ENCODE data around the gene OR8H1. TPM values are rescaled to one million over a fixed set of nuclear protein-coding genes. Genes with fewer than 3 reads are reported as not detected.

Gene OR8H1
- not detected in 2 replicates for total RNA-seq (2021; fragmentation: NEBNext Ultra II Directional; extraction: Animal tissue kit (Norgen Biotek cat#: 25700))
- polyA plus RNA-seq (2011; rRNA removed), result not detected in 2 replicates
- polyA plus RNA-seq (2011; cell fraction: cytosol; rRNA removed), result not detected
- not detected for polyA plus RNA-seq (2011; cell fraction: nucleus; rRNA removed)
- polyA plus RNA-seq (2012, experiment 1 of 2), result not detected in 4 replicates
- polyA plus RNA-seq (2012, experiment 2 of 2), result not detected
- not detected for polyA plus RNA-seq (2013, experiment 1 of 2)
- polyA plus RNA-seq (2013, experiment 2 of 2), result not detected
- not detected in 2 replicates for polyA minus RNA-seq (2011; rRNA and poly(A)+ RNA removed)
- not detected for polyA minus RNA-seq (2011; cell fraction: cytosol; rRNA and poly(A)+ RNA removed)
- polyA minus RNA-seq (2011; cell fraction: nucleus; rRNA and poly(A)+ RNA removed), result not detected
- long read RNA-seq, experiment 1, result 0 reads
- long read RNA-seq, experiment 2, result 0 reads

GRCh38 chr11:56292154-56292553 lies at the start of gene OR8H1:
TSS of gene OR8H1 (minus strand) at chr11:56292254. CDS start at chr11:56291062, 1,192 bp downstream.
- no peak within 1 kb of the TSS for H3K23ac ChIP-seq (ENCODE audit: insufficient read length)
- H3K79me1 ChIP-seq (ENCODE audit: low read depth, low read length), result no peaks in the 10 kb centered on the region
- FAIRE-seq, result no peak
- peaks cover 0 to 5% (median 0%) of the 10 kb centered on the region in 4 experiments; a peak in 2 of 7 replicates for H3K4me1 ChIP-seq (replicated peaks in 1 of 4; ENCODE audit: control insufficient read depth in 3 of 4, insufficient read depth in 4 of 4, low read length in 3 of 4)
- WGBS, 2 experiments (ENCODE audit: extremely low coverage in 1 of 2, insufficient coverage in 1 of 2, insufficient read length in 1 of 2, insufficient replicate concordance in 2 of 2, low coverage in 1 of 2, low lambda C conversion rate in 2 of 2, missing lambda C conversion rate in 1 of 2), result 96% methylated on average over 2 of the region's 2 CpGs; no CpG with 5 or more reads in 1 of the 2 experiments
- no peaks in the 10 kb centered on the region for H3K79me2 ChIP-seq (ENCODE audit: control insufficient read depth in 1 of 2, insufficient read depth in 2 of 2, low read length in 2 of 2)
- H3K27me3 ChIP-seq (replicated peaks in 1 of 4; ENCODE audit: control insufficient read depth in 3 of 4, extremely low read depth in 1 of 4, insufficient read depth in 3 of 4, low read length in 3 of 4), result no peaks in the 10 kb centered on the region
- no peaks in the 10 kb centered on the region for H3K36me3 ChIP-seq (ENCODE audit: control insufficient read depth in 2 of 4, insufficient read depth in 4 of 4, low read length in 3 of 4)
- no peak within 1 kb of the TSS for H2BK120ac ChIP-seq (replicated peaks; ENCODE audit: low read depth, low read length)
- H2BK12ac ChIP-seq (ENCODE audit: low read depth, low read length), result no peak within 1 kb of the TSS
- no peak within 1 kb of the TSS for H2AFZ ChIP-seq (ENCODE audit: low read length)
- H3K9me3 ChIP-seq (ENCODE audit: insufficient read depth in 2 of 2, low read depth in 1 of 2, low read length in 1 of 2), result no peaks in the 10 kb centered on the region
- H3K4ac ChIP-seq (replicated peaks; ENCODE audit: insufficient read length, low read depth, low read length), result no peak within 1 kb of the TSS
- no peak within 1 kb of the TSS for H2AK5ac ChIP-seq (ENCODE audit: low read depth, low read length)
- no peak within 1 kb of the TSS for H2BK15ac ChIP-seq (ENCODE audit: low read length)
- no peak within 1 kb of the TSS for H3K56ac ChIP-seq (replicated peaks; ENCODE audit: insufficient read length, low read depth, low read length)
- no peak within 1 kb of the TSS for H3K14ac ChIP-seq (ENCODE audit: insufficient read length)
- H4K5ac ChIP-seq (ENCODE audit: insufficient read length, low read depth, low read length), result no peak within 1 kb of the TSS
- H2BK20ac ChIP-seq (ENCODE audit: low read length), result no peak within 1 kb of the TSS
- POLR2A ChIA-PET (ENCODE audit: partially characterized antibody), result no interaction called here
- H4K8ac ChIP-seq (ENCODE audit: extremely low read depth, insufficient read depth, low read length), result no peak within 1 kb of the TSS
- no peak within 1 kb of the TSS for H3K27ac ChIP-seq (ENCODE audit: low read depth, low read length)
- CTCF ChIA-PET (ENCODE audit: partially characterized antibody), result no interaction called here
- DNase-seq (ENCODE audit: low read depth in 1 of 2, low spot score in 2 of 2), result no peak
- H4K91ac ChIP-seq (replicated peaks; ENCODE audit: insufficient read length, low read length), result no peak within 1 kb of the TSS
- H3K23me2 ChIP-seq (ENCODE audit: low read depth, low read length), result no peaks in the 10 kb centered on the region
- H3K9ac ChIP-seq (replicated peaks in 1 of 4; ENCODE audit: extremely low read depth in 1 of 4, low read depth in 3 of 4, low read length in 3 of 4), result no peak within 1 kb of the TSS
- H3K4me3 ChIP-seq (ENCODE audit: extremely low read depth in 1 of 4, insufficient read depth in 2 of 4, low read depth in 3 of 4, low read length in 4 of 4), result no peak within 1 kb of the TSS
- H2BK5ac ChIP-seq (ENCODE audit: low read depth, low read length), result no peak within 1 kb of the TSS
- no peak within 1 kb of the TSS for H3K4me2 ChIP-seq (ENCODE audit: insufficient read depth in 1 of 2, low read depth in 2 of 2, low read length in 2 of 2)
- H3K18ac ChIP-seq (ENCODE audit: extremely low read depth, low read length), result no peak within 1 kb of the TSS
- H4K20me1 ChIP-seq (replicated peaks in 1 of 2; ENCODE audit: control insufficient read depth in 1 of 2, insufficient read depth in 2 of 2, low read length in 2 of 2), result no peaks in the 10 kb centered on the region
- TF ChIP-seq FOSL1 (IDR thresholded peaks at IDR 0.05; ENCODE audit: insufficient read depth, low read depth, low read length) (no peak), TAF1 (IDR thresholded peaks at IDR 0.05; ENCODE audit: low read depth, low read length) (no peak), HDAC6 (IDR thresholded peaks at IDR 0.05; ENCODE audit: low read depth, low read length) (no peak), RBBP5 (IDR thresholded peaks at IDR 0.05; ENCODE audit: borderline replicate concordance, low read depth, low read length) (no peak), YY1 (IDR thresholded peaks at IDR 0.05; ENCODE audit: low read depth, low read length) (no peak), KDM4A (IDR thresholded peaks at IDR 0.05; ENCODE audit: low read depth, low read length, severe bottlenecking) (no peak), NANOG (IDR thresholded peaks at IDR 0.05; ENCODE audit: insufficient read depth, low read depth, low read length, poor library complexity, severe bottlenecking) (no peak), MAX (IDR thresholded peaks at IDR 0.05) (no peak), POLR2AphosphoS5 (IDR thresholded peaks at IDR 0.05; ENCODE audit: low read depth, low read length) (no peak), BRCA1 (IDR thresholded peaks at IDR 0.05; ENCODE audit: low read depth, low read length) (no peak), TCF12 (IDR thresholded peaks at IDR 0.05; ENCODE audit: low read depth, low read length) (no peak), CHD2 (IDR thresholded peaks at IDR 0.05; ENCODE audit: low read length) (no peak)
